HG02678 (cell line): Measurements from ENCODE around the gene FKBP5.
"Not testable (repeated sequence)": the region's sequence is repeated elsewhere in the genome, so short reads cannot be mapped to it uniquely, and the experiment has no call there.

Source experiments
- ATAC-seq: cut with Tn5 transposase; IDR thresholded peaks from one replicate; pipeline ENCODE4 v1.9.1; 2021; ENCODE audit warnings: mild to moderate bottlenecking, moderate library complexity; ENCODE audit not compliant: unreplicated experiment

FKBP5 gene

DNA sequence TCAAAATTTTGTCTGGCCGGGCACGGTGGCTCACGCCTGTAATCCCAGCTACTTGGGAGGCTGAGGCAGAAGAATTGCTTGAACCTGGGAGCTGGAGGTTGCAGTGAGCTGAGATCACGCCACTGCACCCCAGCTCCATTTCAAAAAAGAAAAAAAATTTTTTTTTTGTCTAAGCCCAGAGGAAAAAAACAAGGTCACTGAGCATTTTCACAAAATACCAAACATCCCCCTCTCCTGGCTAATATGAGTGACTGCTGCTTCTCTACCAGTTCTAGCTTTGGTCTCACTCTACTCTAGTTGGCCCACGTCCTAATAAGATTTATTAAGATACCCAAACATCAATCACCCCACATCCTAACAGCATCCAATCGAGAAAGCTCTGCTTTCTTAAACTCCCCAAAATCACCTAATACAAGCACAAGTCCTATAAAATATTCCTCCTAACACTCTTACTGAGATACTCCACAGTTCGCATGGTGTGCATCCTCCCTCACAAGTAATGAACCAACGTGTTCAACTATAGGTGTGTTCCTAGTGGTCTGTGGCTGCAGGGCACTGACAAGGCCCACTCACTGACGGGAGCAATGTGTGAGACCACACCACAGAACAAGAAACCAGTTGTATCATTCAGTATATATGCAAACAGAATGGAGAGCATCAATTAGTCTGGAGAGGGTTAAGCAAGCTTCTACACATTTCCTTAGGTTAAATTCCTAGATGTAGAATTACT, 64.2 kb downstream of the FKBP5 start:
- no peak for ATAC-seq

DNA sequence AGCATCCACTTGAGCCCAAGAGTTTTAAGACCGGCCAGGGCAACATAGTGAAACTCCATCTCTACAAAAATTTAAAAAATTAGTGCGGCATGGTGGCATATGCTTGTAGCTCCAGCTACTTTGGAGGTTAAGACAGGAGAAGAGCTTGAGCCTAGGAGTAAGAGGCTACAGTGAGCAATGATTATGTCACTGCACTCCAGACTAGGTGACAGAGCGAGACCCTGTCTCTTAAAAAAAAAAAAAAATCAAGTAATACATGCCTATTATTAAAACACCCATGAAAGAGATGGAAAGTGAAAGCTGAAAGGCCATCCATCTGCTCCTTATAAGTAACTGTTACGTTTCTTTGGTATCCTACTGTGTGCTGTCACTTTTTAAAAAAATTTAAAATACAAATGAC, 66.4 kb downstream of the FKBP5 start:
- no peak for ATAC-seq

DNA sequence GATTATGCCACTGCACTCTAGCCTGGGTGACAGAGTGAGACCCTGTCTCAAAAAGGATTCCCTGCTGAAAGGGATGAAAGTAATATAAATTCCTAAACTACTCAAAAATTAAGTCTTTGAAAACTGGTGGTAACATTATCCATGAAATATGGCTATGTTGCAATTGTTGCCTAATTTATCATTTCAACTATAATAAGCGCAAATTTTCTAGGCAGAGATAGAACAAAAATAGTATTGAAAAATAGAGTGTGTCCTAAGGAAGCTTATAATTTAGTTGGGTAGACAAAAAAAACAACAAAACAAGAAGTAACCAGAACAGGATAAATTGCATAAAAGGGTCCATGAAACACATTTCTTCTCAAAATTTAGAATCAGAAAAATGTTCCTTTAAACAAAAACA, 68.0 kb downstream of the FKBP5 start:
- ATAC-seq: no peak

DNA sequence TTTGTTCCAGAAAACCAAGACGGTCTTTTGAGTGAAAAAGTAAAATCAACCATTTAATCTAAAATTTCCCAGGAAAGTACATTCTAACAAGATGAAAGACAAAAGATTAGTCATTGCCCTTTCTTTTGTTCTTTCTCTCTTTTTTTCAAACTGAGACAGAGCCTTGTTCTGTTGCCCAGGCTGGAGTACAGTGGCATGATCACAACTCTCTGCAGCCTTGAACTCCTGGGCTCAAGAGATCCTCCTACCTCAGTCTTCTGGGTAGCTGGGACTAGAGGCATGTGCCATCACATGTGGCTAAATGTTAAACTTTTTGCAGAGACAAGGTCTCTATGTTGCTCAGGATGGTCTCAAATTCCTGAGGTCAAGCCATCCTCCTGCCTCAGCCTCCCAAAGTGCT, 75.0 kb downstream of the FKBP5 start:
- no peak for ATAC-seq

DNA sequence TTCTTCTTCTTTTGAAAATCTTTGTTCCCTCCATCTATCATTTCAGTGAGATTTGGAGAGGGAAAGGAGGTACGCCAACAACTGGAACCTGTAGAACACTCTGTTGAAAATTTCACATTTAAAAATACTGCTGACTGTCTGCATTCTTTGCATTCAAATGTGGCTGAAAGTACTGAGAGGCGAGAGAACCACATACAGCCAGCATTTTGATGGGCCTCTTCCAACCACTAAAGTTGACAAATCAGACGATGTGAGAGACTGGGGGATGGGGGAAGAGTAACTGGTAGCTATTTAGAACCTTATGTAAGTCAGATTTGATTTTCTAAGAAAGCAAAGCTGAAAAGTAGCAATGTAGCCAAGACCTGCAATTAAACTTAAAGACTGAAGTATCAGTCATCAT, 77.5 kb downstream of the FKBP5 start:
- ATAC-seq: no peak

DNA sequence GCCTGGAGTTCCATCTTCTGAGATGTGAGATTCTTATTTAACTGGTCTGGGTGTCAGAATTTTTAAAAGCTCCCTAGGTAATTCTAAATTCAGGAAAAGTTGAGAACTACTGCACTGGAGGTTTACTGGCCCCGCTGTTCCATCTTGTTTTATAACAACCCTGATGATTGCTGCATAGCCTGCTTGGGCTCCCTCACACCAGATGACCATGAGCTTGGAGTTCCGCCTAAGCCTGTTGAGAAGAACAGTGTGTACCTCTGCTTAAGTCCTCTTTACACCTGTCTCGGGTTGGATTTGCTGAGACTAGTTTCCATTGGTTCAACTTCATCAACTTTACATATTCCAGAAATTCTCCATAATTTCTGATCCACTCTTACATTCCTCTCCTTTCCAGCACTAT, 77.9 kb downstream of the FKBP5 start:
- ATAC-seq: no peak

DNA sequence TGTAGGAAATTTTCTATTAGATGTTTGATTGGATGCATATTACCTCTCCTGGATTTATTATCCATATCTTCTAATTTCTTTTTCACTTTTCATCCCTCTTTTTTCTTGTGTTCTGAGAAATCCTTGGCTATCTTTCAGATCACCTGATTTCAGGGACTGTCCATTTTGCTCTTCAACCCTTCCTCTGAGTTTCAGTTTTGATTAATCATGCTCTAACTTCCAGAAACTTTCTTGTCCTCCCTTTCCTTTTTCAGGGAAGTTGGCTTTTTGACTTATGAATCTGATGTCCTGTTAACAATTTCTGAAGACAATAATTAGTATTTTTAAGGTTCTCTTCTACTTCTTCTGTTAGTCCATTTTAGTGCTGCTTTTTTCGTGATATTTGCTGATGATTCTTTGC, 79.1 kb downstream of the FKBP5 start:
- no peak for ATAC-seq

DNA sequence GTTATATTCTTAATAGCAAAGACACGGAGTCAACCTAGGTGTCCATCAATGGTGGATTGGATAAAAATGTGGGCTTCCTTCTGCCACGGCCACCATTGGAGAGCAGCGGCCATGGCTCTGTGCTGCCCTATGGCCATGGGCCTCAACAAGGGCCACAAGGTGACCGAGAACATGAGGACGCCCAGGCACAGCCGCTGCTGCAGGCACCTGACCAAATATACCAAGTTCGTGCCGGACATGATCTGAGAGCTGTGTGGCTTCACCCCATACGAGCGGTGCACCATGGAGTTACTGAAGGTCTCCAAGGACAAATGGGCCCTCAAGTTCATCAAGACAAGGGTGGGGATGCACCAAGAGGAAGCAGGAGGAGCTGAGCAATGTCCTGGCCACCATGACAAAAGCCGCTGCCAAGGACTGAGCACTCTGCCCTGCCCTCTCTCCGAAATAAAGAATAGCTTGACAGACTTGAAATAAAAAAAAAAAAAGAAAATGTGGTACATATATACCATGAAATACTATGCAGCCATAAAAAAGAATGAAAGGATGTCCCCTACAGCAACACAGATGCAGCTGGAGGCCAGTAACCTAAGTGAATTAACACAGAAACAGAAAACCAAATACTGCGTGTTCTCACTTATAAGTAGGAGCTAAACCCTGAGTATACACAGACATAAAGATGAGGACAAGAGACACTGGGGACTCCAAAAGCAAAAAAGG, 81.0 kb downstream of the FKBP5 start:
- no peak for ATAC-seq

DNA sequence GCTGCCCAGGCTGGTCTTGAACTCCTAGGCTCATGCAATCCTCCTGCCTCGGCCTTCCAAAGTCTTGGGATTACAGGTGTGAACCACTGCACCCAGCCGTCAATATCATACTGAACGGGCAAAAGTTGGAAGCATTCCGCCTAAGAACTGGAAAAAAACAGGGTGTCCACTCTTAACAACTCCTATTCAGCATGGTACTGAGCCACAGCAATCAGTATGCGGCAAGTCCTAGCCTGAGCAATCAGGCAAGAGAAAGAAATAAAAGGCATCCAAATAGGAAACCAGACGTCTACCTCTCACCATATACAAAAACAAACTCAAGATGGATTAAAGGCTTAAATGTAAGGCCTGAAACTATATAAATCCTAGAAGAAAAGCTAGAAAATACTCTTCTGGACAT, 83.1 kb downstream of the FKBP5 start:
- no peak for ATAC-seq

DNA sequence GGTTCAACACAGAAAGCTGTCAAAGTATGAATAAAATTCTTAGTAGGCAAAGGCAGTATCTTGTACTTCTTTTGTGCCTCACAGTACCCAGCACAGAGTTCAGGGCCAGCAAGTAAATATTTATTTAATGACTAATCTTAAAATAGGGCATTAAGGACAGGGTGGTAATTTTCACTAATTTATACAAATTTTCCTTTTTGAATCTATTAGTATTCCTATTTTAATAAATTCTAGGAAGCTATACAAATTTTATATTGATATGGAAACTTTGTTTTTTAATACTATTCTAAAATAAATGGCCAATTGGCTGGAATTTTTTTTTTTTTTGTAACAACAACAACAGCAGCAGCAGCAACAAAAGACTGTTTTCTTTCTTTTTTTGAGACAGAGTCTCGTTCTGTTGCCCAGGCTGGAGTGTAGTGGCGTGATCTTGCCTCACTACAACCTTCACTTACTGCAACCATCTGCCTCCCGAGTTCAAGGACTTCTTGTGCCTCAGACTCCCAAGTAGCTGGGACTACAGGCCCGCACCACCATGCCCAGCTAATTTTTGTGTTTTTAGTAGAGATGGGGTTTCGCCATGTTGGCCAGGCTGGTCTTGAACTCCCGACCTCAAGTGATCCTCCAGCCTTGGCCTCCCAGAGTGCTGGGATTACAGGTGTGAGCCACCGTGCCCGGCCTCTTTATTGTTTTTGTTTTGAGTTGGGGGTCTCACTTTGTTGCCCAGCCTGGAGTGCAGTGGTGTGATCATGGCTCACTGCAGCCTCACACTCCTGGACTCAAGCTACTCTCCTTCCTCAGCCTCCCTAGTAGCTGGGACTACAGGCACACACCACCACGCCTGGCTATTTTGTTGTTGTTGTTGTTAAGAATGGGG, 85.2 kb downstream of the FKBP5 start:
- no peak for ATAC-seq

DNA sequence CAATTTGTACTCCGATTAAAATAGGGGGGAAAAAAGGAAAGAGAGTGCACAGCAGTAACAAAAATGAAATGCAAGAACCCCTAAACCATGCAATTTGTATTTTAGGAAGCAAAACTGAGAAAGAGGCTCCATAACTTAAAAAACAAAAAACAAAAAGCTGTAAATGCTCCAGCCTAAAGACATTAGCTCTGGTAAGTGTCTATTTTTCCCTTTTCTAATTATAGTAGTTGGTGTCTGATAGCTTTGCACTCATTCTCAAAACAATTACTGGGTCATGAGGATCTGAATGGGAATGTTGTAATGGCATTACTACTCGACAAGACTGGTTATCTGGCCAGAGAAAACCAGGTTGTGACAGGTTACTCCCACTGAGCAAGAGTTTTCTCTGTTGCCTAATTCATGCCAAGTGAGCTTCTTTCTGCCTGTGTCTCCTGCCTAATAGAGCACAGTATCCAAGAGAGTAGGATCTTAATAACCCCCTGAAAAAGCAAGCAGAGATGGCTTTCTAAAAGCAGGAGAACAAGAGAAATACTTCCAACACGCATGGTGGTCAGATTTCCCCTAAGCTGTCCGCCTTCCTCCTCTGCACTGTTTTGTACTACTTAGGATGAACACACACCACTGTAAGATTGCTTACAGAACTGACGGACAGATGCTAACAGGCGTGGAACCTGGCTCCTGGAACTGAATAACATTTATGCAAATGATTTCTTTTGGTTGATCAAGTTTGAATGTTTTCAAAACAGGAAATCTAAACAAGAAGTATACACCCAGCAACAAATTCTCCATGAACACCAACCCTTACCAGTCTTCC, 86.4 kb downstream of the FKBP5 start:
- ATAC-seq: no peak

DNA sequence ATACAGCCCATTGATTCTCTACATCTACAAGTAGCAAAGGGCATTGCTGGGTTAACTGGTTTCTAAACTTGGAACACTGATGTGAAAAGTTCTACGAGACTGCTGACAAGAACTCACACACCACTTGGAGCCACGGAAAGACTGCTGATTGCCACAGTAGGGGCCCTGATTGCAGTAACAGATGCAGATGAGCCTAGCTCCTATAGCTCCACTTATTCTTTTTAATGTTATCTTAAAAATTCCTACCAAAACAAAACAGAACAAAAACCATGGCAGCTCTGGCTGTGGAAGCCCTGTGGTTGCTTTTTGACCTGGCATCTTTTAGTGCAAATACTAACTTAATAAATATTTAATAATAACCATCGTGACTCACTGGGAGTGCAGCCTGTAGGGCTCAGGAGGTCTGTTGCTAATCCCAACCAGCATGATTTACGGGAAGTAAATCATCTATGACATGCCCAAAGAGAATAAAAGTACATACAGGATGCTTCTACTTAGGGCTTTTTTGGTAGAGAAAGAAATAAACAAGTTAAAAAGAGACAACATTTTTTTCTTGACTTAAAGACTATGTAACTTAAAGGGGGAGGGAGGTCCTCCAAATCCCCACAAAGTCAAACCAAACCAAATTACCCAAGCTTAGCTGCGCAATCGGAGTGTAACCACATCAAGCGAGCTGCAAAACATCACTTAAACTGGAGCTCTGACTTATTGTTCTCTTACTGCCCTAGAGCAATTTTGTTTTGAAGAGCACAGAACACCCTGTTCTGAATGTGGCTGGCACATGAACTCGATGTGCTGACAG, 87.2 kb downstream of the FKBP5 start:
- no peak for ATAC-seq

DNA sequence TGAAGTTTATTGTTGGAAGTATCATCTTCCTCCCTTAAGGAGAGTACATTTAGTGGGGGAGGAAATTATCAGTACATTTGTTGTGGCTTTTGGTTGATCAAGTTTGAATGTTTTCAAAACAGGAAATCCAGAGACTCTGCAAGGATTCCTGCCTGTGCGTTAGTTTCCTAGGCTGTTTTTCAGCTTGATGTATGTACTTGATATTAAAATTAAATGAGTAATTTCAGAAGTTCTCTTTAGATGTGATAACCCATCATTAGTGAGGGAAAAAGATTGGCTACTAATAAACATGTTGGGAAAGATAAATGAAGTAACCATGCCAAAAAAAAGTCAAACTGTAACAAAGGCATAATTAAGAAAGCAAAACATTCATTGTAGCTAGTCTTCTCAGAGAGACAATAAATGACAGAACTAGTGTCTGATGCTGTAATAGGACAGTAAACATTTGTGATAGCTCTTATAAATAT, 88.0 kb downstream of the FKBP5 start:
- ATAC-seq: no peak

DNA sequence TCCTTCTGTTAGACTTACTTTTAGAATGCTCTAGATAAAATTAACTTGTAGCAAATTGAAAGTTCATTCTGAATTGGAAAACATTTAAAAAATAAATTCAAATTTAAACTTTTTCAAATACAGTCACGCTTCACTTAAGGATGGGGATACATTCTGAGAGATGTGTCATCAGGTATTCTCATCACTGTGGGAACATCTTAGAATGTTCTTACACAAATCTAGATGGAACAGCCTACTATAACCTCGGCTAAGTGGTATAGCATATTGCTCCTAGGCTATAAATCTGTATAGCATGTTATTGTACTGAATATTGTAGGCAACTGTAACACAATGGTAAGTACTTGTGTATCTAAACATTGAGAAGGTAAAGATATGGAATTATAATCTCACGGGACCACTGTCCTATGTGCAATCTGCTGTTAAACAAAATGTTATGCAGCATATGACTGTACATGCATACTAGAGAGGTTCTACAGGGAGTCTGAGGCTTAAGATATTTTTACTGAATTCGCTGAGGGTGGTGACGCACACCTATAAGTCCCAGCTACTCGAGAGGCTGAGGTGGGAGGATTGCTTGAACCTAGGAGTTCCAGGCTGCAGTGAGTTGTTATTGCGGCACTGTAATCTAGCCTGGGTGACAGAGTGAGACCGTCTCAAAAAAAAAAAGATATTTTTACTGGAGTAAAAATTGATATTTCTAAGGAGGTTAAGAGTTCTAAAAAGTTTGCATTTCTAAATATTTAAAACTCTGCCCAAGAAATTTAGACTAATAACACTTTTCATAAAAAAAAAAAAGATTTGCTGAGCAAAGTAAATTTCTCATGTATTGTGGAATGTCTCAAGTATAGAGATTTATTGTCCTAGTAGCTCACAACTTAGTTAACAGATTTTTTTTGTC, 88.7 kb downstream of the FKBP5 start:
- ATAC-seq: no peak

DNA sequence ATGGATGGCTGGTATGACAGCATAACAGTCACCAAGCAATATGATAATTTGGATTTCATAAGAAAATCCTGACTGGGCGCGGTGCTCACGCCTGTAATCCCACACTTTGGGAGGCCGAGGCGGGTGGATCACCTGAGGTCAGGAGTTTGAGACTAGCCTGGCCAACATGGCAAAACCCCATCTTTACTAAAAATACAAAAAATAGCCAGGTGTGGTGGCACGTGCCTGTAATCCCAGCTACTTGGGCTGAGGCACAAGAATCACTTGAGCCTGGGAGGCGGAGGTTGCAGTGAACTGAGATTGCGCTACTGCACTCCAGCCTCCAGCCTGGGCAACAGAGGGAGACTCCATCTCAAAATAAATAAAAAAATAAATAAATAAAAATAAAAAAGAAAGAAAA, 90.1 kb downstream of the FKBP5 start:
- not testable (repeated sequence) for ATAC-seq

DNA sequence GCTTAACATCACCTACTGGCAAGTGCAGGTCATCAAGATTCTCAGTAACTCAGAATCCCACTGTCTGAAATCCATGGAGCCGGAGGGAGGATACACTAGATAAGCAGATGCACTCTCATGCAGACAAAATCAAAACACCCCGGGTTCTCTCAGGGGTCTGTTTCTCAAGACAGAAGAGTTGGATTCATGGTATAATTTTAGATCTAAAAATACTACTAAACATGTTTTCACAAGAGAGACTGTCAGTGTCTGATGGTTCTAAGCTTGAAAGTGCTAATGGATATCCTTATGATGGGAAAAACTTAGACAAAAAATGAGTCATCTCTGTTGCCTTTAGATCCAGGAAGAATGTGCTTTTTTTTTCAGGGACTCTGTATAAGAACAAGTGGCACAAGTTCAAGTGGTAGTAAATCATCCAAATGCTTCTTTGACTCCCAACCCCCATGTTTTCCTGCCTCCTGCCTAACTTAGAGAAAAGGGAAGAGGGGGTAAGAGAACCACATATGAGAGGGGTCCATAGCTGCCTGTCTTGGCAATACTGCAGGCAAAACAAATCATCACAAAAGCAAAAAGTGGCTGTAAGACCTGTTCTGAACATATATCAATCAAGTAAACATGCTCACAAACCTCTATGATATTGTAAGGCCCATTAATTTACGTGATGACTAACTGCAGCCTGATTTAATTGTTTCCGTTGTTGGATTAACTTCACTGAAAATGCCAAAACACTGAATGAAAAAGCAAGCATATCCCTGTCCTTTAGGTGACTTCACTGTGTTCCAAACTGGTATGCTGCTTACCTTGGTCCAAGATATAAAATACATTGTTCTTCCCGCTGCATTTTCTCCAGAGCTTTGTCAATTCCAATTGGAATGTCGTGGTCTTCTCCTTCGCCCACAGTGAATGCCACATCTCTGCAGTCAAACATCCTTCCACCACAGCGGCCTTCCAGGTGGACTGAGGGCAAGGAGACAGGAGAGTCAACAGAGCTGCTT, 92.0 kb downstream of the FKBP5 start:
- ATAC-seq: no peak

DNA sequence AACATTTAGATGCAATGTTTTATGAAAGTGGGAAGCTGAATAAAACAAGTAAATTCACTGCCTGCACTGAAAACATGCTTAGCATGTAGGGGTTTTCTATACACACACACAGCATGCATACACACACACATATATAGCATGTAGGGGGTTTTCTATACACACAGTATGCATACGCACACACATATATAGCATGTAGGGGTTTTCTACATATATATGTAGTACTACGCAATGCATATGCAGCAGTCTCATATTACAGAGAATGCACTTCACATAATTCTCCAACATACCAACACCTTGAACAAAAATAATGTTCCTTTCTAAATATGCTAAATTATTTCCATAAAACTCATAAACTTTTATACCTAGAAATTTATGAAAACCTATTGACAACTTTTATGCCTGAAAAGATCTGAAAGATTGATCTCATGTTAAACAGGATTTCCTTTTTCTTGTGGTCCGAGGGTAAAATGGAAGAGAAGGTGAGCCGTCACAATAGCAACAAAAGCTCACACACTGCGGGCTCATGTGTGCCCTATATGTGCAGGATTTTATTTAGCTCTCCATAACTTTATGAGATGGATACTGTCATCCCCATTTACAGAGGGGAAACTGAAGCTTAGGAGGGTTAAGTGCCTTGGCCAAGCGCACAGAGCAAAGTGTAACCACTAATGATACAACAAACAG, 94.1 kb downstream of the FKBP5 start:
- ATAC-seq: no peak
